Prostate gland (tissue), 2 donors: ENCODE measurements around the gene RAB5B. TPM values are rescaled to one million over a fixed set of nuclear protein-coding genes. Genes with fewer than 3 reads are reported as not detected.

ENCODE experiments used
- DNase-seq: peaks from one replicate; pipeline ENCODE4 v3.0.0-alpha.2; 2019; ENCODE audit warnings: low spot score
- H3K27ac ChIP-seq, 2 donors: fragments of 200-600 bp; sonication (generic); 2 replicates each; pipeline ENCODE4 v1.5.1; 2017 to 2019
- H3K27me3 ChIP-seq: fragments of 200-600 bp; sonication (generic); replicated peaks from 2 replicates; pipeline ENCODE4 v1.5.1; 2019; ENCODE audit not compliant: insufficient read depth
- H3K36me3 ChIP-seq, 2 donors: fragments of 200-600 bp; sonication (generic); 1 replicate in 1 of 2; 2 replicates in 1 of 2; pipeline versions ENCODE4 v1.5.1 to v1.8.1; 2017 to 2019
- H3K4me1 ChIP-seq: fragments of 200-600 bp; sonication (generic); replicated peaks from 2 replicates; pipeline ENCODE4 v1.5.1; 2019
- H3K4me3 ChIP-seq, 2 donors: fragments of 200-600 bp; sonication (generic); 2 replicates each; pipeline ENCODE4 v1.5.1; 2017 to 2019
- H3K9me3 ChIP-seq: fragments of 200-600 bp; sonication (generic); 2 replicates; pipeline ENCODE4 v1.5.1; 2017
- CTCF ChIP-seq, 4 experiments: fragments of 200-600 bp in 2 of 4; fragments of 450-650 bp in 2 of 4; sonication (generic) in 2 of 4; IDR thresholded peaks; 1 replicate in 3 of 4; 2 replicates in 1 of 4; pipeline ENCODE4 v1.5.1; 2016 to 2019; ENCODE audit warnings: antibody characterized with exemption in 4 of 4, mild to moderate bottlenecking in 2 of 4, moderate library complexity in 2 of 4
- POLR2A ChIP-seq: fragments of 450-650 bp; IDR thresholded peaks from one replicate; pipeline ENCODE4 v1.6.1; 2016; ENCODE audit warnings: antibody characterized with exemption, mild to moderate bottlenecking
- POLR2AphosphoS5 ChIP-seq: sonication (generic); formaldehyde crosslinking; IDR thresholded peaks from one replicate; pipeline ENCODE4 v1.6.1; 2017; ENCODE audit warnings: antibody characterized with exemption
- WGBS: methylation state at CpG from one replicate; pipeline ENCODE4 v1.1.5; 2018; 5-methylcytosine and 5-hydroxymethylcytosine counted together
- intact Hi-C: fragments of 100-400 bp; cut with DNase I; formaldehyde crosslinking; loops from one replicate; pipeline ENCODE4 v1.14.2; 2022
- total RNA-seq, 2 donors: library from RNA; depleted of rRNA; stranded (reverse); fragments of >200 nt; gene quantifications; one replicate each; pipeline ENCODE4 v1.1.0, GENCODE V29; 2016

Gene RAB5B
- total RNA-seq, 2 donors from 2014 or later, result 82.5 to 191 TPM

GRCh38 chr12:56020423-56021184, 46.7 kb downstream of the RAB5B start, which contains the start of gene IKZF4:
IKZF4 (plus strand) TSS chr12:56021043; CDS start chr12:56021494, 451 bp downstream.
- H3K36me3 ChIP-seq, result no peaks in the 10 kb centered on the region
- no peaks in the 10 kb centered on the region for H3K4me1 ChIP-seq
- WGBS, result 33% methylated on average over 10 of the region's 10 CpGs
- no peaks in the 10 kb centered on the region for H3K9me3 ChIP-seq
- peak within 1 kb of the TSS; percentile 41 to 47 for H3K27ac ChIP-seq
- intact Hi-C loops, result no loop called here
- TF ChIP-seq POLR2A, result no peak
- TF ChIP-seq POLR2AphosphoS5, result no peak
- TF ChIP-seq CTCF (IDR thresholded peaks at IDR 0.05), result no peak
- DNase-seq, result no peak
- H3K27me3 ChIP-seq, result no peaks in the 10 kb centered on the region
- no peak within 1 kb of the TSS for H3K4me3 ChIP-seq

GRCh38 chr12:56021889-56022497, 48.1 kb downstream of the RAB5B start:
- Histone ChIP-seq H3K9me3 (no peaks in the 10 kb centered on the region), H3K4me3 (no peak overlapping the region)

GRCh38 chr12:56028511-56029165, 54.8 kb downstream of the RAB5B start:
- no peaks in the 10 kb centered on the region for H3K9me3 ChIP-seq
- H3K27me3 ChIP-seq, result no peaks in the 10 kb centered on the region
- H3K36me3 ChIP-seq, result no peaks in the 10 kb centered on the region
- peak overlapping the region; percentile 3 to 39 for H3K27ac ChIP-seq
- intact Hi-C loops, result no loop called here
- H3K4me3 ChIP-seq, result no peak overlapping the region
- WGBS, result 44% methylated on average over 5 of the region's 5 CpGs
- no peak for TF ChIP-seq POLR2A
- TF ChIP-seq CTCF (IDR thresholded peaks at IDR 0.05), result no peak
- no peak for TF ChIP-seq POLR2AphosphoS5
- no peak for DNase-seq
- peaks cover 4% of the 10 kb centered on the region for H3K4me1 ChIP-seq

More at GRCh38 chr12:56021889-56022497, 48.1 kb downstream of the RAB5B start:
- WGBS, result 50% methylated on average over 2 of the region's 2 CpGs
- Histone ChIP-seq H3K36me3 (no peaks in the 10 kb centered on the region), H3K27ac (peak overlapping the region in 1 of 2 donors; percentile 47), H3K27me3 (no peaks in the 10 kb centered on the region), H3K4me1 (no peaks in the 10 kb centered on the region)
- TF ChIP-seq POLR2A, result no peak
- TF ChIP-seq POLR2AphosphoS5, result no peak
- no peak for TF ChIP-seq CTCF (IDR thresholded peaks at IDR 0.05)
- intact Hi-C loops, result no loop called here
- no peak for DNase-seq

GRCh38 chr12:56029166-56029519, 55.3 kb downstream of the RAB5B start:
- no peaks in the 10 kb centered on the region for H3K27me3 ChIP-seq
- H3K27ac ChIP-seq, result peak overlapping the region; percentile 3 to 39
- intact Hi-C loops, result no loop called here
- H3K4me1 ChIP-seq, result peaks cover 4% of the 10 kb centered on the region
- H3K9me3 ChIP-seq, result no peaks in the 10 kb centered on the region
- H3K4me3 ChIP-seq, result no peak overlapping the region
- TF ChIP-seq POLR2AphosphoS5 (no peak), POLR2A (no peak), CTCF (IDR thresholded peaks at IDR 0.05) (no peak)
- H3K36me3 ChIP-seq, result no peaks in the 10 kb centered on the region
- no peak for DNase-seq
